HEK293T (cell line): ENCODE data around the gene TPT1.

ENCODE experiments used
- CTCF ChIA-PET: fragments of 350-600 bp; formaldehyde crosslinking; extraction: SDS; loops from one replicate; lab custom pipeline; 2021; ENCODE audit warnings: antibody characterized with exemption, inconsistent platforms; lab: Yijun Ruan, JAX
- POLR2A ChIA-PET: fragments of 350-600 bp; formaldehyde crosslinking; extraction: SDS; loops from one replicate; lab custom pipeline; 2020; ENCODE audit warnings: antibody characterized with exemption, inconsistent platforms; lab: Yijun Ruan, JAX
- DNase-seq: peaks from one replicate; pipeline ENCODE4 v3.0.0; 2012; ENCODE audit warnings: mixed read lengths; ENCODE audit errors: extremely low spot score
- ARNT ChIP-seq: fragments of 450-650 bp; IDR thresholded peaks from 2 replicates; pipeline ENCODE4 v1.6.1; 2017; ENCODE audit warnings: mild to moderate bottlenecking
- BHLHE40 ChIP-seq: fragments of 450-650 bp; IDR thresholded peaks from 2 replicates; pipeline ENCODE4 v1.6.1; 2016; ENCODE audit warnings: mild to moderate bottlenecking, moderate library complexity, borderline replicate concordance
- CTBP1 ChIP-seq: fragments of 450-650 bp; IDR thresholded peaks from 2 replicates; pipeline ENCODE4 v1.6.1; 2016; ENCODE audit warnings: borderline replicate concordance
- ELF4 ChIP-seq: fragments of 450-650 bp; IDR thresholded peaks from 2 replicates; pipeline ENCODE4 v1.6.1; 2017; ENCODE audit warnings: antibody characterized with exemption
- FOXA1 ChIP-seq: fragments of 450-650 bp; IDR thresholded peaks from 2 replicates; pipeline ENCODE4 v1.6.1; 2016; ENCODE audit warnings: mild to moderate bottlenecking
- FOXK2 ChIP-seq: fragments of 450-650 bp; IDR thresholded peaks from 2 replicates; pipeline ENCODE4 v1.6.1; 2016; ENCODE audit warnings: mild to moderate bottlenecking
- FOXM1 ChIP-seq: fragments of 450-650 bp; IDR thresholded peaks from 2 replicates; pipeline ENCODE4 v1.6.1; 2017; ENCODE audit warnings: mild to moderate bottlenecking, borderline replicate concordance
- HDGF ChIP-seq: fragments of 450-650 bp; IDR thresholded peaks from 2 replicates; pipeline ENCODE4 v1.6.1; 2017; ENCODE audit warnings: antibody characterized with exemption, borderline replicate concordance
- L3MBTL2 ChIP-seq: fragments of 450-650 bp; conservative IDR thresholded peaks from 2 replicates; pipeline ENCODE4 v1.6.1; 2016; ENCODE audit warnings: mild to moderate bottlenecking
- LEF1 ChIP-seq: fragments of 450-650 bp; IDR thresholded peaks from 2 replicates; pipeline ENCODE4 v1.6.1; 2017; ENCODE audit warnings: mild to moderate bottlenecking, borderline replicate concordance
- NFRKB ChIP-seq: fragments of 450-650 bp; IDR thresholded peaks from 2 replicates; pipeline ENCODE4 v1.6.1; 2016; ENCODE audit warnings: mild to moderate bottlenecking, moderate library complexity
- PKNOX1 ChIP-seq: fragments of 450-650 bp; IDR thresholded peaks from 2 replicates; pipeline ENCODE4 v1.6.1; 2016
- SP1 ChIP-seq: fragments of 450-650 bp; IDR thresholded peaks from 2 replicates; pipeline ENCODE4 v1.6.1; 2017
- SUZ12 ChIP-seq: fragments of 450-650 bp; IDR thresholded peaks from 2 replicates; pipeline ENCODE4 v1.6.1; 2016; ENCODE audit warnings: mild to moderate bottlenecking
- TARDBP ChIP-seq: fragments of 450-650 bp; IDR thresholded peaks from 2 replicates; pipeline ENCODE4 v1.6.1; 2016
- ZNF384 ChIP-seq: fragments of 450-650 bp; IDR thresholded peaks from 2 replicates; pipeline ENCODE4 v1.6.1; 2016

Gene TPT1

GRCh38 chr13:45340422-45341033 is 455 bp downstream of the TPT1 start:
- CTCF ChIA-PET: interaction anchor here (0.6 kb wide), 2 partner anchors 66 to 111 kb away, joined by 3 read pairs; no protein-coding TSS in a partner anchor
- DNase-seq: peak; percentile 72
- POLR2A ChIA-PET: interaction anchor here (0.6 to 2.6 kb wide), 5 partner anchors 9 to 78 kb away, joined by 4 to 11 read pairs (median 5); partner anchors contain the start of gene SLC25A30
- no peak for TF ChIP-seq FOXM1
- peak; percentile 86 for TF ChIP-seq L3MBTL2

GRCh38 chr13:45339867-45340266 is 1.1 kb downstream of the TPT1 start:
- no peak for DNase-seq
- TF ChIP-seq ARNT (no peak), NFRKB (no peak), LEF1 (no peak), BHLHE40 (no peak), HDGF (no peak), FOXA1 (no peak), L3MBTL2 (no peak), ELF4 (no peak)
- CTCF ChIA-PET: interaction anchor here (0.6 kb wide), 2 partner anchors 67 to 111 kb away, joined by 3 read pairs; no protein-coding TSS in a partner anchor
- POLR2A ChIA-PET: interaction anchor here (0.6 to 2.6 kb wide), 3 partner anchors 9 to 56 kb away, joined by 4 to 9 read pairs (median 5); no protein-coding TSS in a partner anchor

- CTCF ChIA-PET: no interaction called here
- no peak for DNase-seq
- no peak for TF ChIP-seq PKNOX1
- no peak for TF ChIP-seq FOXK2
- no peak for TF ChIP-seq ZNF384
- no peak for TF ChIP-seq CTBP1
- POLR2A ChIA-PET: no interaction called here
These were observed 1.6 kb downstream of the TPT1 start for GRCh38 chr13:45339399-45339798.

- POLR2A ChIA-PET: no interaction called here
- DNase-seq: no peak
- no peak for TF ChIP-seq FOXK2
- no peak for TF ChIP-seq ELF4
- no peak for TF ChIP-seq L3MBTL2
- TF ChIP-seq FOXM1: no peak
- no peak for TF ChIP-seq BHLHE40
- no peak for TF ChIP-seq PKNOX1
- no peak for TF ChIP-seq SP1
- no peak for TF ChIP-seq SUZ12
- no peak for TF ChIP-seq CTBP1
- no peak for TF ChIP-seq NFRKB
- TF ChIP-seq ARNT: no peak
- no peak for TF ChIP-seq ZNF384
- TF ChIP-seq FOXA1: no peak
- TF ChIP-seq TARDBP: no peak
- no peak for TF ChIP-seq HDGF
- TF ChIP-seq LEF1: no peak
- CTCF ChIA-PET: no interaction called here
These were observed 3.2 kb downstream of the TPT1 start for GRCh38 chr13:45337803-45338202.

GRCh38 chr13:45337395-45337794 is 3.6 kb downstream of the TPT1 start:
- ChIA-PET CTCF (no interaction called here), POLR2A (no interaction called here)
- TF ChIP-seq BHLHE40: no peak
- TF ChIP-seq LEF1: no peak
- TF ChIP-seq SP1: no peak
- TF ChIP-seq L3MBTL2: no peak
- no peak for TF ChIP-seq HDGF
- TF ChIP-seq ELF4: no peak
- no peak for TF ChIP-seq CTBP1
- TF ChIP-seq FOXM1: no peak
- TF ChIP-seq FOXK2: no peak
- TF ChIP-seq PKNOX1: no peak
- no peak for TF ChIP-seq ARNT
- no peak for TF ChIP-seq FOXA1
- no peak for TF ChIP-seq TARDBP
- TF ChIP-seq NFRKB: no peak
- no peak for TF ChIP-seq SUZ12
- no peak for TF ChIP-seq ZNF384
- no peak for DNase-seq

- TF ChIP-seq FOXA1 (no peak), ARNT (no peak), BHLHE40 (no peak), FOXM1 (no peak), SP1 (no peak), NFRKB (no peak), SUZ12 (no peak), PKNOX1 (no peak), CTBP1 (no peak), TARDBP (no peak), ELF4 (no peak)
- CTCF ChIA-PET: no interaction called here
- POLR2A ChIA-PET: interaction anchor here (0.6 kb wide), 1 partner anchor 43 kb away, joined by 3 read pairs; no protein-coding TSS in a partner anchor
- no peak for DNase-seq
These were observed 4.8 kb downstream of the TPT1 start for GRCh38 chr13:45336025-45336800.
